ENCODE results near the gene ATP8A1. TPM values are rescaled to one million over a fixed set of nuclear protein-coding genes. Genes with fewer than 3 reads are reported as not detected.

The ATP8A1 gene
- total RNA-seq, 1 experiment from 2014 or later: 14.3 TPM

GRCh38 chr4:42646999-42647541, 9.8 kb downstream of the ATP8A1 start:
- Mint-ChIP-seq H3K27me3 (ENCODE audit: low read depth) (no peaks in the 10 kb centered on the region), H3K9me3 (peaks cover 15% of the 10 kb centered on the region), H3K4me1 (peaks cover 11% of the 10 kb centered on the region), H3K4me3 (no peak overlapping the region), H3K36me3 (peaks cover 14% of the 10 kb centered on the region), H3K27ac (no peak overlapping the region)
- no peak for TF ChIP-seq FOXP1 (CRISPR knock-in tag; IDR thresholded peaks at IDR 0.05; ENCODE audit: borderline replicate concordance)
- no peak for TF ChIP-seq GABPB1 (CRISPR knock-in tag; IDR thresholded peaks at IDR 0.05)
- TF ChIP-seq, protein P1, sequence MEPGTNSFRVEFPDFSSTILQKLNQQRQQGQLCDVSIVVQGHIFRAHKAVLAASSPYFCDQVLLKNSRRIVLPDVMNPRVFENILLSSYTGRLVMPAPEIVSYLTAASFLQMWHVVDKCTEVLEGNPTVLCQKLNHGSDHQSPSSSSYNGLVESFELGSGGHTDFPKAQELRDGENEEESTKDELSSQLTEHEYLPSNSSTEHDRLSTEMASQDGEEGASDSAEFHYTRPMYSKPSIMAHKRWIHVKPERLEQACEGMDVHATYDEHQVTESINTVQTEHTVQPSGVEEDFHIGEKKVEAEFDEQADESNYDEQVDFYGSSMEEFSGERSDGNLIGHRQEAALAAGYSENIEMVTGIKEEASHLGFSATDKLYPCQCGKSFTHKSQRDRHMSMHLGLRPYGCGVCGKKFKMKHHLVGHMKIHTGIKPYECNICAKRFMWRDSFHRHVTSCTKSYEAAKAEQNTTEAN (CRISPR knock-in tag; IDR thresholded peaks at IDR 0.05): no peak
- no peak for TF ChIP-seq GRHL2 (CRISPR knock-in tag; IDR thresholded peaks at IDR 0.05; ENCODE audit: insufficient replicate concordance, severe bottlenecking)
- no peak for TF ChIP-seq SMAD4 (CRISPR knock-in tag; IDR thresholded peaks at IDR 0.05)
- TF ChIP-seq NR1H2 (CRISPR knock-in tag; IDR thresholded peaks at IDR 0.05): no peak
- no peak for TF ChIP-seq ZNF232 (CRISPR knock-in tag; IDR thresholded peaks at IDR 0.05)
- no peak for TF ChIP-seq ZMAT4 (CRISPR knock-in tag; IDR thresholded peaks at IDR 0.05)
- TF ChIP-seq TEAD4 (CRISPR knock-in tag; IDR thresholded peaks at IDR 0.05): no peak
- no peak for TF ChIP-seq CREM (CRISPR knock-in tag; IDR thresholded peaks at IDR 0.05)
- TF ChIP-seq SOX15 (CRISPR knock-in tag; IDR thresholded peaks at IDR 0.05): no peak
- no peak for TF ChIP-seq ZNF138 (CRISPR knock-in tag; conservative IDR thresholded peaks at IDR 0.05)
- TF ChIP-seq ATF3 (CRISPR knock-in tag; conservative IDR thresholded peaks at IDR 0.05): no peak
- TF ChIP-seq, protein P2, sequence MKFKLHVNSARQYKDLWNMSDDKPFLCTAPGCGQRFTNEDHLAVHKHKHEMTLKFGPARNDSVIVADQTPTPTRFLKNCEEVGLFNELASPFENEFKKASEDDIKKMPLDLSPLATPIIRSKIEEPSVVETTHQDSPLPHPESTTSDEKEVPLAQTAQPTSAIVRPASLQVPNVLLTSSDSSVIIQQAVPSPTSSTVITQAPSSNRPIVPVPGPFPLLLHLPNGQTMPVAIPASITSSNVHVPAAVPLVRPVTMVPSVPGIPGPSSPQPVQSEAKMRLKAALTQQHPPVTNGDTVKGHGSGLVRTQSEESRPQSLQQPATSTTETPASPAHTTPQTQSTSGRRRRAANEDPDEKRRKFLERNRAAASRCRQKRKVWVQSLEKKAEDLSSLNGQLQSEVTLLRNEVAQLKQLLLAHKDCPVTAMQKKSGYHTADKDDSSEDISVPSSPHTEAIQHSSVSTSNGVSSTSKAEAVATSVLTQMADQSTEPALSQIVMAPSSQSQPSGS (CRISPR knock-in tag; IDR thresholded peaks at IDR 0.05; ENCODE audit: borderline replicate concordance, low read depth): no peak
- DNase-seq (ENCODE audit: low spot score) (no peak), ATAC-seq (no peak)
- ChIA-PET CTCF (interaction anchor here (1.6 kb wide), 1 partner anchor 10 kb away, joined by 4 read pairs; the partner anchor contains the start of gene ATP8A1), POLR2A (no interaction called here)

GRCh38 chr4:42646013-42646784, 10.7 kb downstream of the ATP8A1 start:
- H3K4me3 Mint-ChIP-seq: no peak overlapping the region
- H3K27ac Mint-ChIP-seq: no peak overlapping the region
- no peak for DNase-seq (ENCODE audit: low spot score)
- H3K27me3 Mint-ChIP-seq (ENCODE audit: low read depth): no peaks in the 10 kb centered on the region
- TF ChIP-seq NR3C1 (CRISPR knock-in tag; conservative IDR thresholded peaks at IDR 0.05; ENCODE audit: low read depth) (no peak), ZNF232 (CRISPR knock-in tag; IDR thresholded peaks at IDR 0.05) (no peak)
- peaks cover 6% of the 10 kb centered on the region for H3K36me3 Mint-ChIP-seq
- POLR2A ChIA-PET: no interaction called here
- H3K9me3 Mint-ChIP-seq: peaks cover 6% of the 10 kb centered on the region
- CTCF ChIA-PET: interaction anchor here (1.6 kb wide), 1 partner anchor 11 kb away, joined by 4 read pairs; the partner anchor contains the start of gene ATP8A1
- peaks cover 11% of the 10 kb centered on the region for H3K4me1 Mint-ChIP-seq
- no peak for ATAC-seq

DNA sequence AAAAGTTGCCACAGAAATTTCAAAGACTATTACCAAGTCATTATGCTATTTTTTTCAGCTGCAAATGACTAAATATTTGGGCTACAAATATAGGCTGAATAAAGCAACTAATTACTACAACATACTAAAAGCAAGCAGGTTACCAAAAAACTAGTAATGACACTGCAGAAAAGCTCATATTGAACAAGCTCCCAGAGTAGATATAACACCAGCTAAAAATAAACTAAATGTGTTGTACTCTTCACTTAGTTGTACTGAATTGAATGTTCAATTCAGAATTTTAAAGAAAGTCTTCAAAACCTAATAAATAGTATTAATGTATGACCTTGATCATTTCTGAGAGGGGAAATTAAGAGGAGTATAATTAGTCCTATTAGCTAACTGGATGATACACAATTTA, 12.0 kb downstream of the ATP8A1 start:
- Mint-ChIP-seq H3K9me3 (no peaks in the 10 kb centered on the region), H3K4me3 (no peak overlapping the region), H3K27me3 (ENCODE audit: low read depth) (no peaks in the 10 kb centered on the region), H3K27ac (no peak overlapping the region), H3K4me1 (peaks cover 11% of the 10 kb centered on the region), H3K36me3 (no peaks in the 10 kb centered on the region)
- no peak for ATAC-seq
- TF ChIP-seq SOX15 (CRISPR knock-in tag; IDR thresholded peaks at IDR 0.05): no peak
- no peak for TF ChIP-seq STAT6 (CRISPR knock-in tag; conservative IDR thresholded peaks at IDR 0.05; ENCODE audit: low read depth)
- TF ChIP-seq ZNF396 (CRISPR knock-in tag; IDR thresholded peaks at IDR 0.05; ENCODE audit: borderline replicate concordance): no peak
- TF ChIP-seq NR3C1 (CRISPR knock-in tag; conservative IDR thresholded peaks at IDR 0.05; ENCODE audit: low read depth): no peak
- TF ChIP-seq GABPB1 (CRISPR knock-in tag; IDR thresholded peaks at IDR 0.05): no peak
- TF ChIP-seq FOXK1 (CRISPR knock-in tag; IDR thresholded peaks at IDR 0.05): no peak
- TF ChIP-seq, protein P3, sequence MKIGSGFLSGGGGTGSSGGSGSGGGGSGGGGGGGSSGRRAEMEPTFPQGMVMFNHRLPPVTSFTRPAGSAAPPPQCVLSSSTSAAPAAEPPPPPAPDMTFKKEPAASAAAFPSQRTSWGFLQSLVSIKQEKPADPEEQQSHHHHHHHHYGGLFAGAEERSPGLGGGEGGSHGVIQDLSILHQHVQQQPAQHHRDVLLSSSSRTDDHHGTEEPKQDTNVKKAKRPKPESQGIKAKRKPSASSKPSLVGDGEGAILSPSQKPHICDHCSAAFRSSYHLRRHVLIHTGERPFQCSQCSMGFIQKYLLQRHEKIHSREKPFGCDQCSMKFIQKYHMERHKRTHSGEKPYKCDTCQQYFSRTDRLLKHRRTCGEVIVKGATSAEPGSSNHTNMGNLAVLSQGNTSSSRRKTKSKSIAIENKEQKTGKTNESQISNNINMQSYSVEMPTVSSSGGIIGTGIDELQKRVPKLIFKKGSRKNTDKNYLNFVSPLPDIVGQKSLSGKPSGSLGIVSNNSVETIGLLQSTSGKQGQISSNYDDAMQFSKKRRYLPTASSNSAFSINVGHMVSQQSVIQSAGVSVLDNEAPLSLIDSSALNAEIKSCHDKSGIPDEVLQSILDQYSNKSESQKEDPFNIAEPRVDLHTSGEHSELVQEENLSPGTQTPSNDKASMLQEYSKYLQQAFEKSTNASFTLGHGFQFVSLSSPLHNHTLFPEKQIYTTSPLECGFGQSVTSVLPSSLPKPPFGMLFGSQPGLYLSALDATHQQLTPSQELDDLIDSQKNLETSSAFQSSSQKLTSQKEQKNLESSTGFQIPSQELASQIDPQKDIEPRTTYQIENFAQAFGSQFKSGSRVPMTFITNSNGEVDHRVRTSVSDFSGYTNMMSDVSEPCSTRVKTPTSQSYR (CRISPR knock-in tag; IDR thresholded peaks at IDR 0.05): no peak
- no peak for TF ChIP-seq GTF2I (CRISPR knock-in tag; conservative IDR thresholded peaks at IDR 0.05)
- no peak for TF ChIP-seq RORB (CRISPR knock-in tag; IDR thresholded peaks at IDR 0.05)
- ChIA-PET CTCF (interaction anchor here (0.8 to 1.0 kb wide), 2 partner anchors 12 to 76 kb away, joined by 3 to 4 read pairs; partner anchors contain the start of gene ATP8A1), POLR2A (no interaction called here)
- DNase-seq (ENCODE audit: low spot score): no peak
